Suppressor macrophage treated with lipopolysaccharide for 4 hours (primary cell): Measurements from ENCODE around the gene PTPRQ.
"Not testable (repeated sequence)": the region's sequence is repeated elsewhere in the genome, so short reads cannot be mapped to it uniquely, and the experiment has no call there.

Source experiments
- DNase-seq: peaks from one replicate; pipeline ENCODE4 v3.0.0-alpha.2; 2020

The PTPRQ gene

GRCh38 chr12:80443974-80444666 lies at the start of gene PTPRQ:
TSS of gene PTPRQ (plus strand) at chr12:80444235. CDS start at chr12:80444346, 111 bp downstream.
- no peak for DNase-seq

DNA sequence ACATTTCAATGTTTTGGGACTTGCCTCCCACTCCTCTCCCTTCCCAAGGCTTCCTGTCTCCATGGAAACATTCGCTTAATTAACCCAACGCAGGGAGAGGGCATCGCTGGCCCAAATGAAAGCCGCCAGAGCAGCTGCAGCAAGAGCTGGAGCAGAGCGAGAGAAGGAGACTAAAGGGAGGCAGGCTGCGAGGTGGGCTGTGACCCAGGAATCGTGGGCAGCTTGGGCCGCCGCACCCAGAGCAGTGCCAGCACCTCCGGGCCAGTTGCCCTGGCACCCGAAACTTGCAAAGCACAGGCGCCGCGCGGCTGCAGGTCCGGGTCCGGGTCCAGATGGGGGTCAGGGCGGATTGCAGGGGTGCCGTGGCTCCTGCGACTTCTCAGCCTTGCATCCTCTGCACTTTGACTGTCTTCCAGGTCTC lies 43.5 kb upstream of the PTPRQ start:
- no peak for DNase-seq

GRCh38 chr12:80401191-80401590 lies 42.8 kb upstream of the PTPRQ start:
- no peak for DNase-seq

DNA sequence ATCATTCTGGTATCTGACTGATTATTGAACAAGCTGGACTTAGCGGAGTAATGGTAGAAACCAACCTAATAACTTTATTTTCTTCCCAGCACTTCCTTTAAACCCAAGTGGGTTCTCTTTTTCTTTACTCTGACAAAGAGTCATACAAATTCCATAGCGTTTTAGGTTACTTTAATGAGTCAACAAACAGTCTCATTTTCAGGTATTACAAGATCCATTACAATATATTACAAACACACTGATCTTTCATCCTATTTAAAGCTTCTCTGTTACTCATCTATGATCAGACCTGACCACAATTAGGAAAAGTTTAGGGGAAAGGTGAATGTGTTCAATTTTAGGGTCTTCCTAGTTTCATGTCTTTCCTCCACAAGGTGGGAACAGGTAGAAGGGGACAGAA lies 39.4 kb upstream of the PTPRQ start:
- no peak for DNase-seq

- DNase-seq = no peak
Observed at GRCh38 chr12:80406253-80406652, 37.8 kb upstream of the PTPRQ start.

DNA sequence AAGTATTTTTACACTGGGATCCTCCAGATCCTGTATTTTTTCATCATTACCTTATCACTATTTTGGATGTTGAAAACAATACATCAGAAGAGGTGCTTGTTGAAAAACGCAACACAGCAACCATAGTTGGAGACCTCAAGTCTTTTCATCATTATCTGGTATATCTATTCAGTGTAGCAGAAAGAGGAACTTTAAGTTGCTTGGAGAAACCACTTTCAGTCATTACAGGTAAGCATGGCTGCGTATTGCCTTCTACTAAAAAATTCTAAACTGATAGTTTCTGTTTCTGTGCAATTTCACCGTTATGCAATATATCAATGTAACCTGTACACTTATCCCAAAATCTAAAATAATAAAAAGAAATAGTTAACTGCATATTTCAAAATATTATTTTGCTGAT lies 32.2 kb upstream of the PTPRQ start:
- no peak for DNase-seq

GRCh38 chr12:80412343-80412953 lies 31.6 kb upstream of the PTPRQ start:
- DNase-seq = peak; percentile 73

- no peak for DNase-seq
Observed at GRCh38 chr12:80413462-80413861, 30.6 kb upstream of the PTPRQ start.

DNA sequence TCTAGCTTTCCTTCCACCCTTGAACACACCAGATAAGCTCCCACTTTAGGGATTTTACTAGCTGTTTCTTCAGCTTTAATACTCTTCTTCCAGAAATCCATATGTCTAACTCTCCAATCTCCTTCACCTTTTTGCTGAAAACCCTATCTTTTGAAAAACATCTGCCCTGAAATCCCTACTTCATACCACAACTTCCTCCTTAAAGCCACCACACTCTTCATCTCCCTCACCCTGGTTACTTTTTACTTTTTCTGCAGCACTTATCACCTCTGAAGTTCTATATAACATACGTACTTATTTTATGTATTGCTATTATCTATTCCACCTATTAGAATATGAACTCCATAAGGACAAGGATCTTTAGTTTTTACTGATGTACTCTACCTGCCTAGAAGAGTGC lies 28.6 kb upstream of the PTPRQ start:
- no peak for DNase-seq

GRCh38 chr12:80419644-80420043 lies 24.4 kb upstream of the PTPRQ start:
- DNase-seq = no peak

- DNase-seq = no peak
Observed at GRCh38 chr12:80420075-80420474, 24.0 kb upstream of the PTPRQ start.

DNA sequence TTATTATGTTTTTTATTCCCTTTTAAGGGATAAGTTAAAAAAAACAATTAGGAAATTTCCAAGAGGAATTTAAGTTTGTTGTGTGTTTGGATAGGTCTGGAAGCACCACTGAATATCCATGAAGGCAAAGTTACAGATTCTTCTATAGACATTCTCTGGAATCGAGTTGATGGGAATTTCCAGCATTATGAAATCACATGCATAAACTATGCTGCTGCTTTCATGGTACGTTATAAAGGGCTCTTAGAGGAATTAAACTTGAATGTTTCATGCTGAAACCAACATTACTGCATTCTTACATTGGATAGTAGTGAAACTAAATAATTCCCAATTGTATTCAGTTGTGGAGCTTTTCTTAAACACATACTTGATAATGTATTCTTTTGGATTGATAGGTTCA lies 21.5 kb upstream of the PTPRQ start:
- DNase-seq = no peak

GRCh38 chr12:80432061-80432460 lies 12.0 kb upstream of the PTPRQ start:
- DNase-seq = no peak

- no peak for DNase-seq
Observed at GRCh38 chr12:80441921-80442320, 2.1 kb upstream of the PTPRQ start.

GRCh38 chr12:80442426-80443222 lies 1.4 kb upstream of the PTPRQ start:
- DNase-seq = no peak

DNA sequence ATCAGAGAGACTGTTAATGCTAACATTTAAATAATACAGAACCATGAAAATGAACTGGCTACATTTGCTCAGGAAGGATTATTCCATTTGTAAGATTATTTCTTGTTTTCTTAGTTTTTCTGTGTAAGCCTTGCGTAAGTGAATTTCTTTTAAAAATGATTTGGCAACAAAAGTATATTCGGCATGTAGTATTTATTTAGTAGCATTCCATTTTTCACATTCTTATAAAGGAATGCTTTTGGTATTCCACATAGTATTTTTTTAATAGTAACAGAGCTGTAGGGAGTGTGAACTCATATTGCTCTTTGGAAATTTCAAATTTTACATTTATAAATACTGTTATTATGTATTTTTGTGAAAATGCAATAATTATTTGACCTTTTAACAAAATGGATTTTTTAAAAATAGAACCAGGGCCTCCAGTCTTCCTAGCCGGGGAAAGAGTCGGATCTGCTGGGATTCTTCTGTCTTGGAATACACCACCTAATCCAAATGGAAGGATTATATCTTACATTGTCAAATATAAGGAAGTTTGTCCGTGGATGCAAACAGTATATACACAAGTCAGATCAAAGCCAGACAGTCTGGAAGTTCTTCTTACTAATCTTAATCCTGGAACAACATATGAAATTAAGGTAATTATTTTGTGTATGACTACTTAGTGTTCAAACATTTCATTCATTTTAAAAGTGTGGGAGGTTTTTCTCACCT lies 1.2 kb downstream of the PTPRQ start:
- no peak for DNase-seq

- DNase-seq = no peak
Observed at GRCh38 chr12:80456513-80456912, 12.5 kb downstream of the PTPRQ start.

DNA sequence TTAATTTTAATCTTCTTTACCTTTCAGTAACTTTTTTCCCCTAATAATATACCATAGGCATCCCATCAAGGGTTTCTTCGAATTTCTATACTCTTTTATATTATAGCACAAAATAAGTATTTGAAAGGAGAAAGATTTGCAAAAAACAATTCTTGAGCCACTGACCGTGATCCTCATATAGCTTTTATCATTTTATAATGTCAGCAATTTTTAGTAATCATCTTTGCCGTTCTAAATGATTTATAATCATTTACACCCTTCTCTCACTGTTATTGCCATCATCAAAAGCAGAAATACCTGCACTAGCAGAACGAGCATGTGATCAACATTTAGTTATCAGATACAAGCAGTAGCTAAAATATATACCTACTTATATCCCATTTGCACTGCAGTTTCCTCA lies 16.9 kb downstream of the PTPRQ start:
- DNase-seq = no peak

DNA sequence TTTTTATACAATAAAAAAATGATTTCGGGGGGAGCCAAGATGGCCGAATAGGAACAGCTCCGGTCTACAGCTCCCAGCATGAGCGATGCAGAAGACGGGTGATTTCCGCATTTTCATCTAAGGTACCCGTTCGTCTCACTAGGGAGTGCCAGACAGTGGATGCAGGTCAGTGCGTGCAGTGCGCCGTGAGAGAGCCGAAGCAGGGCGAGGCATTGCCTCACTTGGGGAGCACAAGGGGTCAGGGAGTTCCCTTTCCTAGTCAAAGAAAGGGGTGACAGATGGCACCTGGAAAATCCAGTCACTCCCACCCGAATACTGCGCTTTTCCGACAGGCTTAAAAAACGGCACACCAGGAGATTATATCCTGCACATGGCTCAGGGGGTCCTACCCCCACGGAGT lies 17.8 kb downstream of the PTPRQ start:
- DNase-seq = not testable (repeated sequence)

DNA sequence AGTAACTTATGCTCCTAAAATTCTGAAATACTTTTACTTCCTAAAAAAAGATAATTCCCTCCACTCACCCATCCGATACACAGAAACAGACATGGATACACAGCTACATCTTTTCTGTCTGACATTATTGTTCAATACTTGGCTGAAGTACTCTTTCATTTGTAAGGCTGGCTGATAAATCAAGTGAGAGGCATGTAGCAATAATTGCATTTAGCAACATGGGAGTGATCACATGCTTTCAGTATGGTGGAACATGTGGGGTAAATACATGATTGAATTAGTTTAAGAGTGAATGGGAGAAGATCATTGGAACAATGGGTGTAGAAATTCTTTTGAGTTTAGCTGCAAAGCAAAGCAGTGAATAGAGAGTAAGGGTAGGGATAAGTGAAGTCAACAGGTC lies 25.6 kb downstream of the PTPRQ start:
- no peak for DNase-seq

GRCh38 chr12:80470403-80470802 lies 26.4 kb downstream of the PTPRQ start:
- DNase-seq = no peak

DNA sequence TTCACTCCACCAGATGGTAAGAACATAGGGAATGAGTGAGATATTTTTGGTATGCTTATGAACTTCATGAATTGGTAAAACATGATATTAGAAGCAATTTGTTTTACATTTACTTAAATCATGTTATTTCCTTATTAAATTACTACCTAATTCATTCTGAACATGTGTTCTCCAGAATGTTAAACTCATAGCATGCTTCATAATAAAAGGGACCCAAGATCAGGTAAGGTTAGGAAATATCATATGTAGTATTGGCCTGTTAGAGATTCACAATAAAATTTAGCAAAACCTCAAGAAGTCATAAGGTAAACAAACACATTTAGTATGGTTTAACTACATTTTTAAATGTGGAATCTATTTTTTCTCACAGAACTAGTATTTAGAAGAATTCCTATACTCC lies 28.2 kb downstream of the PTPRQ start:
- no peak for DNase-seq

GRCh38 chr12:80472911-80473500 lies 29.0 kb downstream of the PTPRQ start:
- peak; percentile 51 for DNase-seq
